ENCODE results near the gene SMYD3. TPM values are rescaled to one million over a fixed set of nuclear protein-coding genes. Genes with fewer than 3 reads are reported as not detected.

SMYD3 gene
- total RNA-seq, 2 donors from 2014 or later: 23.8 to 34.0 TPM

- Mint-ChIP-seq H3K9me3 (no peaks in the 10 kb centered on the region), H3K27me3 (no peaks in the 10 kb centered on the region), H3K36me3 (ENCODE audit: low read depth) (peaks cover 17% of the 10 kb centered on the region), H3K27ac (no peak overlapping the region), H3K4me1 (no peaks in the 10 kb centered on the region), H3K4me3 (no peak overlapping the region)
- ATAC-seq (replicated peaks): no peak
Measured at GRCh38 chr1:245771511-245772281, 735.4 kb downstream of the SMYD3 start.

DNA sequence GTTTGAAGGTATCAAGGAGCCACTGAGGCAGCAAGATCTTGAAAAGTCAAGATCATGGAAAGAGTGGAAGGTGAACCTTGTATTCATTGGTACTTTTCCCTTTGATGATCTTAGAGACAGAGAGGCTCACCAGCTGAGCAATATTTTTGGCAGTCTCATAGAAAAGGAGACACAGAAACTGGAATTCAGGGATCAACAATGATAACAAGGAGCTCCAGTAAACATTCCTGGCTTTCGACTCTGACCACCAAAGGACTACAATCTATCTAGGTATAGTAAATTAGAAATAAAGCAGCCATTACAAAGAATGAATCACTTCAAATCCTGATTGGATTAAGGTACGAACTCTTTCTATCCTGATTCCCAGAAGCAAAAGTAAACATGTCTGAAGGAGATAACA is 736.9 kb downstream of the SMYD3 start:
- Mint-ChIP-seq H3K4me3 (no peak overlapping the region), H3K27me3 (no peaks in the 10 kb centered on the region), H3K36me3 (ENCODE audit: low read depth) (peaks cover 20% of the 10 kb centered on the region), H3K9me3 (no peaks in the 10 kb centered on the region), H3K27ac (no peak overlapping the region), H3K4me1 (no peaks in the 10 kb centered on the region)
- no peak for ATAC-seq (replicated peaks)

GRCh38 chr1:245768596-245768995 is 738.5 kb downstream of the SMYD3 start:
- Mint-ChIP-seq H3K27ac (no peak overlapping the region), H3K4me1 (no peaks in the 10 kb centered on the region), H3K36me3 (ENCODE audit: low read depth) (peaks cover 20% of the 10 kb centered on the region), H3K4me3 (no peak overlapping the region), H3K27me3 (no peaks in the 10 kb centered on the region), H3K9me3 (no peaks in the 10 kb centered on the region)
- no peak for ATAC-seq (replicated peaks)

- ATAC-seq (replicated peaks): no peak
- H3K4me1 Mint-ChIP-seq: no peaks in the 10 kb centered on the region
- no peak overlapping the region for H3K4me3 Mint-ChIP-seq
- peaks cover 28% of the 10 kb centered on the region for H3K36me3 Mint-ChIP-seq (ENCODE audit: low read depth)
- H3K9me3 Mint-ChIP-seq: no peaks in the 10 kb centered on the region
- H3K27me3 Mint-ChIP-seq: no peaks in the 10 kb centered on the region
- H3K27ac Mint-ChIP-seq: no peak overlapping the region
Measured at GRCh38 chr1:245765230-245766000, 741.7 kb downstream of the SMYD3 start.

DNA sequence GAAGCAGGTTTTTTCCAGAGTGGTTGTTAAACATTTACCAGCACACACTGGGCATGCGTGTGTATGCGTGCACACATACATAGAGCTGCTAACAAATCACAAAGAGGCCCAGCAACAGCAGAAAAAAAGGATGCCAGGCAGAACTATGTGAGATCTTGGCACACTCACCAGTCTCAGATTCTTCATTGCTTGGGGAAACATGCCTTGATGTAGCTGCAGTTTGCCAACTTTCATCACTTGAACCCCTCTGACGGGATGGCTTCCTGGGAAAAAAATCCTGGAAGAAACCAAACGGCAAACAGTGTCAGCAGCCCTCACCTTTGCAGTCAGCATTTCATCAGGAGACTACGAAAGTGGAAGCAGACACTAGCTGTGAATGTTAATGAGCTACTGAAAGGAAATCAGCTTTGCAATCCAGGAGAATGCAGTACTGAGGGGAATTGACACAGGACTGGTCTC is 743.2 kb downstream of the SMYD3 start:
- Mint-ChIP-seq H3K27ac (no peak overlapping the region), H3K9me3 (no peaks in the 10 kb centered on the region), H3K4me3 (no peak overlapping the region), H3K36me3 (ENCODE audit: low read depth) (peaks cover 22% of the 10 kb centered on the region), H3K4me1 (no peaks in the 10 kb centered on the region), H3K27me3 (no peaks in the 10 kb centered on the region)
- ATAC-seq (replicated peaks): no peak

DNA sequence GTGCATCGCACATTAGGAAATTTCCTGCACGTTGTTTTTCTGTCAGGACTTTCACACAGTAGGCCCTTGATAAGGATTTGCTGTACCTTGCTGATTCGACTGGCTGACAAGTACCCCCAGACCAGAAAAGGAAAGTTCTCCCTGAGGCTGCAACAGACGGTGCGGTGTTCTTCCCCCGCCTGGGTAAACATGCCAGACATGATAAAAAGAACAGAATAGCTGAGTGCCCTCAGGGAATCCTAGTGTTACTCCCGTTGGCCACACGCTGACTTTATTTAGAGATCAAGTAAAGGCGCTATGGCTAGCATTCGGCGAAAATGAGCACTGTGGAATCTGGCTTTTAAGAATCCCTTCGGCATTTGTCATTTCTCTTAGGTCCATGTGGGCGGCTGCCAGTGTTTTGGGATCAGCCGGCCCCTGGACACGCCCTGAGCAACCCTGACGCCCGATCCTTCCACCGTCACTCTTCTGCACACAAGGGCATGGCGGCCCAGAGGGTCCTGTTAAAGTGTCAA is 744.6 kb downstream of the SMYD3 start:
- no peaks in the 10 kb centered on the region for H3K27me3 Mint-ChIP-seq
- H3K9me3 Mint-ChIP-seq: peaks cover 5% of the 10 kb centered on the region
- H3K27ac Mint-ChIP-seq: no peak overlapping the region
- ATAC-seq (replicated peaks): no peak
- H3K36me3 Mint-ChIP-seq (ENCODE audit: low read depth): peaks cover 18% of the 10 kb centered on the region
- H3K4me1 Mint-ChIP-seq: no peaks in the 10 kb centered on the region
- H3K4me3 Mint-ChIP-seq: no peak overlapping the region

GRCh38 chr1:245760301-245760700 is 746.8 kb downstream of the SMYD3 start:
- Mint-ChIP-seq H3K27me3 (no peaks in the 10 kb centered on the region), H3K9me3 (peaks cover 12% of the 10 kb centered on the region), H3K4me1 (no peaks in the 10 kb centered on the region), H3K4me3 (no peak overlapping the region), H3K36me3 (ENCODE audit: low read depth) (peaks cover 8% of the 10 kb centered on the region), H3K27ac (no peak overlapping the region)
- ATAC-seq (replicated peaks): no peak

GRCh38 chr1:245754463-245754961 is 752.6 kb downstream of the SMYD3 start:
- Mint-ChIP-seq H3K4me3 (no peak overlapping the region), H3K27ac (no peak overlapping the region), H3K27me3 (no peaks in the 10 kb centered on the region), H3K4me1 (no peaks in the 10 kb centered on the region), H3K9me3 (peaks cover 14% of the 10 kb centered on the region), H3K36me3 (ENCODE audit: low read depth) (peaks cover 3% of the 10 kb centered on the region)
- ATAC-seq (replicated peaks): no peak

DNA sequence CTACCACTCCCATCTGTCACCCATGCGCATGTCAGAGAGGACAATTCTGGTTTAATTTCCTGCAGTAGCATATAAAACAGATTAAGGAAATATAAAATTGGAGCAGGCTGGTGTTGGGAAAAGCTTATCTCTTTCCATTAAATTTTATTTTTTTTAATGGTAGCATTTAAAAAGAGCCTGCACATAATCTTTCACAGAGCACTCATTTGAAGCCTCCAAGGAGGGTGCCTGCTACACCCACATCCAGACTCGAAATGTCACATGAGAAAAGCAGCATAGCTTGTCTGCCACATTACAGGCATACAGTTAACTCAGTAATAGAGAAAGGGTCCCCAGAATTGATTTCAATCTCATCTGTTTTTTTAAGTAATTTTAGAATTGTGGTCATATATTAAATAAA is 753.3 kb downstream of the SMYD3 start:
- H3K9me3 Mint-ChIP-seq: peaks cover 14% of the 10 kb centered on the region
- H3K4me1 Mint-ChIP-seq: no peaks in the 10 kb centered on the region
- H3K36me3 Mint-ChIP-seq (ENCODE audit: low read depth): peaks cover 9% of the 10 kb centered on the region
- no peak for ATAC-seq (replicated peaks)
- no peaks in the 10 kb centered on the region for H3K27me3 Mint-ChIP-seq
- H3K27ac Mint-ChIP-seq: no peak overlapping the region
- H3K4me3 Mint-ChIP-seq: no peak overlapping the region

DNA sequence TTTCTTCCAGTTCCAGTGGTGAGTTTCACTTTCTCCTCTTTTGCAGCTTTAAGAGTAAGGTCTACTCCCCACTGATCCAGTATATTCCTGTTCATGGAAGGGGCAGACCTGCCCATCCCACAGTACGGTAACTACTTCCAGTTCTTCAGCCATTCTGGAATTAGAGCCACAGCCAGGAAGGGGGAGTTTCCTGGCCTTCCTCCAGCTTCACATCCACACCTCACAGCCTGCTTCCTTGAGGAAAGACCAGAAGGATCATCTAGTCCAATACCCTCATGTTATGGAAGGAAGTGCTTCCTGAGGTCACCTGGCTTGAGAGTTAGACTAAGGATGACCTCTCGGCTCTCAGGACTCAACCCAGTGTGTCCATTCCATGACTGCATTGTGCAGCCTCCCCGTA is 754.5 kb downstream of the SMYD3 start:
- peaks cover 18% of the 10 kb centered on the region for H3K36me3 Mint-ChIP-seq (ENCODE audit: low read depth)
- no peaks in the 10 kb centered on the region for H3K4me1 Mint-ChIP-seq
- no peak overlapping the region for H3K4me3 Mint-ChIP-seq
- H3K27ac Mint-ChIP-seq: no peak overlapping the region
- no peak for ATAC-seq (replicated peaks)
- H3K9me3 Mint-ChIP-seq: peaks cover 13% of the 10 kb centered on the region
- no peaks in the 10 kb centered on the region for H3K27me3 Mint-ChIP-seq

DNA sequence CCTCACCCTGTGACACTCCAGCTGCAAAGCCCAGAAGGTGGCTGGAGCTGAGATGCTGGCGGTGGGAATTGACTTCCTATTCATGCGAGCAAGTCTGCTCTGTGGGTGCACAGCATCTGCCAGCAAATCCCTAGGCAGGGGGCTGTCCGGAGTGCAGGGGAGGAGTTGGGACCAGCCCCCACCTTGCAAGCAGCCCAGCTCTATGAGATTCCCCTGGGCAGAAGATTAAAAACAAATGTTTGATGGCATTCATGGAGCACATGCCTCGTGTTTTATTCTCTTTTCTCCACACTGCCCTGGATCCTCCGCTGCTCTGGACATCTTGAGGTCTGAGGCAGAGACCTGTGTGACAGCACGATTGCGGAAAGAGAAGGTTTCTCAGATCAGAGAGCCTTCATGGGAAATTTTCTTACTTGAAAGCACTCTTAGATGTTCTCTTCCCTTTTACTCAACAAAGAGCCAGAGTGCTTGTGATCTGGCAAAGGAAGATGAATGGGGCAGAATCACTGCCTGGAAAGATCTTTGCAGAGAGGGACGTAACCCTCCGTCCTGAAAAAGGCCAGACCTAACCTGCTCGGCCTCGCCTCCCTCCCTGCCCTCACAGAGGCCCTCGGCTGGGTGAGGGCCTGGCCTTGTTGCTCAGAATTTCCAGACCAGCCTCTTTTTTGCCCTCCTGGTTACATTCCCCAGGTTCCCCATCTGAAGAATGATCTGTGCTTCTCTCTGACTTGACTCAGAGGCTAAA is 755.2 kb downstream of the SMYD3 start:
- Mint-ChIP-seq H3K9me3 (peaks cover 13% of the 10 kb centered on the region), H3K27ac (no peak overlapping the region), H3K4me1 (no peaks in the 10 kb centered on the region), H3K36me3 (ENCODE audit: low read depth) (peaks cover 25% of the 10 kb centered on the region), H3K27me3 (no peaks in the 10 kb centered on the region), H3K4me3 (no peak overlapping the region)
- no peak for ATAC-seq (replicated peaks)

DNA sequence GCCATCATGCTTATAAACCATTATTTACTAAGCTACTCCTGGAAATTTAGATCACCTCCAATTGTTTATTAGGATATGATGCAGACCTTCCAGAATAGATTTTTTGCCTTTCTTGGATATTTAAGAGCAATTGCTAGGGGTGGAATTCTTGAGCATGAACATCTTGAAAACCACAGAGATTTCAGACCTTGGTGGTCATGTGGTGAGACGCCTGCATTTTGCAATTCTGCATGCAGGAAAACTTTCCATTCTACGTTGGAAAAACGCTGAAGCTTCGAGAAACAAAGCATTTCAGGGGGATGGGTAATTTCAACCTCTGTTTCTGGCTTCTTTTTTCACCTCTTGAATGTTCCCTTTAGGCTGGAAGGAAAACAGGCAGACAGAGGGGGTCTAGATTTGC is 756.0 kb downstream of the SMYD3 start:
- H3K4me1 Mint-ChIP-seq: no peaks in the 10 kb centered on the region
- no peaks in the 10 kb centered on the region for H3K27me3 Mint-ChIP-seq
- H3K9me3 Mint-ChIP-seq: peaks cover 11% of the 10 kb centered on the region
- no peak for ATAC-seq (replicated peaks)
- H3K27ac Mint-ChIP-seq: no peak overlapping the region
- H3K36me3 Mint-ChIP-seq (ENCODE audit: low read depth): peaks cover 29% of the 10 kb centered on the region
- H3K4me3 Mint-ChIP-seq: no peak overlapping the region

- Mint-ChIP-seq H3K27me3 (no peaks in the 10 kb centered on the region), H3K27ac (no peak overlapping the region), H3K36me3 (ENCODE audit: low read depth) (peaks cover 29% of the 10 kb centered on the region), H3K4me3 (no peak overlapping the region), H3K9me3 (peaks cover 11% of the 10 kb centered on the region), H3K4me1 (no peaks in the 10 kb centered on the region)
- ATAC-seq (replicated peaks): no peak
Measured at GRCh38 chr1:245750261-245750660, 756.8 kb downstream of the SMYD3 start.

DNA sequence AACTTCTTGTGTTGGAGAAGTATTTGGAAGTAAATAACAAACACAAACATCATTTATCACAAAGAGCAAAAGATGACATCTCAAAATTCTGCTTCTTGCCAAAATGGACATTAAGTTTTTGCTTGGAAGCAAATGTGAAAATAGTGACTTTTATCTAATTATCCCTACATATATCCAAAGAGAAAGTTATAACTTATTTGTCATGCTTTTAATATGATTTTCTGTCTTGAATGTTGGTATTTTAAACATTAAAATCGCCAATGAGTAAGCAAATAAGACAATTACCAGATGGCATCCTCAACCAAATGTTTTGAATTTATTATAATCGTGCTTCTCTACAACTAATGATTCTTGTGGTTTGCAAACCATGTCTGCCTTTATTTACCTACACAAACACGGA is 758.0 kb downstream of the SMYD3 start:
- Mint-ChIP-seq H3K27me3 (no peaks in the 10 kb centered on the region), H3K4me1 (no peaks in the 10 kb centered on the region), H3K36me3 (ENCODE audit: low read depth) (peaks cover 29% of the 10 kb centered on the region), H3K27ac (no peak overlapping the region), H3K9me3 (peaks cover 14% of the 10 kb centered on the region), H3K4me3 (no peak overlapping the region)
- no peak for ATAC-seq (replicated peaks)
